Activated CD4-positive, alpha-beta T cell treated with anti-CD3 and anti-CD28 coated beads, Interleukin-2, amount 50 U/mL, for 16 hours (primary cell): ENCODE measurements around the gene TMLHE.
"Not testable (repeated sequence)": the region's sequence is repeated elsewhere in the genome, so short reads cannot be mapped to it uniquely, and the experiment has no call there.

Experiments
- DNase-seq: peaks from one replicate; pipeline ENCODE4 v3.0.0-alpha.2; 2020

The TMLHE gene

DNA sequence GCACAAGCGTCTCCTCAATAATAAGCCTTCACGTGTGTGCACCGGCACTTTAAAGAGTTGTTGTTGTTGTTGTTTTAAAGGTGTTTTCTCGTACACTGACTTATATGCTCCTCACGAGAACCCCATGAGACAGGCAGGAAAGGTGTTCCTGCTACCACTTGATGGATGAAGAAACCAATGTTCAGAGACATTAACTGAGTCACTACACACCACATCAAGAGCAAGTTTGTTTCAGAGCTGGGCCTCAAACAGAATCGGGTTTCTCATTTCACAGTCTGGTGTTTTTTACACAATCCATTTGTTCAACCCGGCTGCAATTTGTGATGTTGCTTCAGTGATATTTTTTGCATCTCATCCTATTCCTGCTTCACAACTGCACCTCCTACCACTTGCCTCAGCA is 135.6 kb downstream of the TMLHE start:
- not testable (repeated sequence) for DNase-seq

DNA sequence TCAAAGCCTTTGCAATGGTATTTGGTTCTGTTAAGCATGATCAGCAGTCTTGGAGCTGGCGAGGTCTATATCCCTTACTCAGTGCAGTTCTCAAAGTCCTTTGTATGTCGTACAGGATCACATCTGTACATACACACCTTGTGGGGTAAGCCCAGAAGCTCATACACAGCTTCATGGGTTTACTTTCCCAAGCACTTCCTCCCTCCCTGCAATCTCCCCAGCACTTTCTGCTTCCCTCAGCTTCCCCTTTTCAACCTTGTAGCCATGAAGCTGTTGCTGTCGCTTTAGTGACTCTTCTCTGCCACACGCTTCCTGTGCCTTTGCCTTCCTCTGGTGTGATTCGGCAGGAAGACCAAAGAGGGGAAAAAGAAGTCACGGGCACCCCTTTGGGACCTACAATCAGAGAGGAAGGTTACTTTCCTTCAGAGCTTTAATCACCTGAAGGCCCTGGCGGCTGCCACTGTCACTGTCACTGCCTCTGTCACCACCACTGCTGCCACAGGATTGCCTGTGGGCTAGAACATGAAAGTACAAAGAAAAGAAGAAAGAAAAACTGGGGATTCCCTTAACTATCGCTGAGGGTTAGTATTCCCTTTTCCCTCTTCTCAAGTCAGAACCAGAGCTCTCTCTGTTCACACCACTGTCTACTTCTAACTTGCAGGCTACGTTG is 146.3 kb downstream of the TMLHE start:
- DNase-seq, result not testable (repeated sequence)

- DNase-seq, result not testable (repeated sequence)
Observed at GRCh38 chrX:155460501-155460900, 152.3 kb downstream of the TMLHE start.

- DNase-seq, result not testable (repeated sequence)
Observed at GRCh38 chrX:155458471-155458870, 154.3 kb downstream of the TMLHE start, which contains the start of gene F8A3. TSS of gene F8A3 (minus strand) at chrX:155458620. CDS start at chrX:155458600, 20 bp downstream.

DNA sequence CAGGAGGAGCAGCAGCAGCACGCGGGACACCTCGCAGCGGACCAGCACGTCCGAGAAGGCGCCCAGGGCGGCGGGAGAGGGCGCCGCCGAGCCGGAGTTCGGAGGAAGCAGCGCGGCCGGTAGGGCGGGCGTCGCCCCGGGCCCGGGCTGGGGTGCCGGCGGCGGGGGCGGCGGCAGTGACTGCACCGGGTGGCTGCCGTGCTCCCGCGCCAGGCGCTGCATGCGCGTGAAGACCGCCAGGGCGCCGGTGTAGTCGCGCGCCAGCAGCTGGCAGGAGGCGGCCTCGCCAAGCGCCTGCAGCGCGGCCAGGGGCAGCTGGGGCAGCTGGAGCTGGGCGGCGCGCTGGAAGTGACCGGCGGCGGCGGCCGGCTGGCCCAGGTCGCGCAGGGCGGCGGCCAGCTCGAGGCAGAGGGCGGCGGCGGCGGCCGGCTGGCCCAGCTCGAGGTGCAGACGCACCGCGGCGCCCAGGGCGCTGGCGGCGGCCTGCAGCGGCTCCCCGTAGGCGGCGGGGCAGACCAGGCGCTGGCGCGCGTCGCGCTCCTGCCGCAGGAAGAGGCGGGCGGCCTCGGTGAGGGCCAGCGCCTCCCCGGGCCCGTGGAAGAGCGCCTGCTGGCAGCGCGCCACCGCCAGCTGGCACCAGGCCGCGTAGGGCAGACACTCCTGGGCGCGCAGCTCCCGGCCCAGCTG is 154.8 kb downstream of the TMLHE start:
- DNase-seq, result not testable (repeated sequence)

DNA sequence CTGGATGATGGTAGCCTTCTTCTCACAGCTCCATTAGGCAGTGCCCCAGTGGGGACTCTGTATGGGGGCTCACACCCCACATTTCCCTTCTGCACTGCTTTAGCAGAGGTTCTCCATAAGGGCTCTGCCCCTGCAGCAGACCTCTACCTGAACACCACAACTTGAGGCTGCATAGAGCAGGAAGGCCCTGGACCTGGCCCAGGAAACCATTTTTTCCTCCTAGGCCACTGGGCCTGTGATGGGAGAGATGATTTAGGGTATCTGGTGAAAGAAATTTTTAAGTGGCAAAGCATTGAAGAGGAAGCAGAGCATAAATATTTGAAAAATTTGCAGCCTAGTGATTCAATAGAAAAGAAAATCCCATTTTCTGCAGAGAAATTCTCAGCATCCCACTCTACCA is 171.7 kb downstream of the TMLHE start:
- no peak for DNase-seq
